GM20000 (cell line): ENCODE results near the gene APOL2.
"Not testable (repeated sequence)": the region's sequence is repeated elsewhere in the genome, so short reads cannot be mapped to it uniquely, and the experiment has no call there.

Experiments
- DNase-seq: peaks from one replicate; pipeline ENCODE4 v3.0.0; 2012; ENCODE audit warnings: low spot score
- TF ChIP-seq, protein P1 (sequence below): IDR thresholded peaks from 2 replicates; pipeline ENCODE4 v1.5.1; 2012; ENCODE audit warnings: mild to moderate bottlenecking, control low read depth; ENCODE audit errors: extremely low read depth, missing control alignments

APOL2 gene

GRCh38 chr22:36267896-36268485, 28.7 kb upstream of the APOL2 start:
- TF ChIP-seq, protein P1, sequence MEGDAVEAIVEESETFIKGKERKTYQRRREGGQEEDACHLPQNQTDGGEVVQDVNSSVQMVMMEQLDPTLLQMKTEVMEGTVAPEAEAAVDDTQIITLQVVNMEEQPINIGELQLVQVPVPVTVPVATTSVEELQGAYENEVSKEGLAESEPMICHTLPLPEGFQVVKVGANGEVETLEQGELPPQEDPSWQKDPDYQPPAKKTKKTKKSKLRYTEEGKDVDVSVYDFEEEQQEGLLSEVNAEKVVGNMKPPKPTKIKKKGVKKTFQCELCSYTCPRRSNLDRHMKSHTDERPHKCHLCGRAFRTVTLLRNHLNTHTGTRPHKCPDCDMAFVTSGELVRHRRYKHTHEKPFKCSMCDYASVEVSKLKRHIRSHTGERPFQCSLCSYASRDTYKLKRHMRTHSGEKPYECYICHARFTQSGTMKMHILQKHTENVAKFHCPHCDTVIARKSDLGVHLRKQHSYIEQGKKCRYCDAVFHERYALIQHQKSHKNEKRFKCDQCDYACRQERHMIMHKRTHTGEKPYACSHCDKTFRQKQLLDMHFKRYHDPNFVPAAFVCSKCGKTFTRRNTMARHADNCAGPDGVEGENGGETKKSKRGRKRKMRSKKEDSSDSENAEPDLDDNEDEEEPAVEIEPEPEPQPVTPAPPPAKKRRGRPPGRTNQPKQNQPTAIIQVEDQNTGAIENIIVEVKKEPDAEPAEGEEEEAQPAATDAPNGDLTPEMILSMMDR: no peak
- DNase-seq: no peak

DNA sequence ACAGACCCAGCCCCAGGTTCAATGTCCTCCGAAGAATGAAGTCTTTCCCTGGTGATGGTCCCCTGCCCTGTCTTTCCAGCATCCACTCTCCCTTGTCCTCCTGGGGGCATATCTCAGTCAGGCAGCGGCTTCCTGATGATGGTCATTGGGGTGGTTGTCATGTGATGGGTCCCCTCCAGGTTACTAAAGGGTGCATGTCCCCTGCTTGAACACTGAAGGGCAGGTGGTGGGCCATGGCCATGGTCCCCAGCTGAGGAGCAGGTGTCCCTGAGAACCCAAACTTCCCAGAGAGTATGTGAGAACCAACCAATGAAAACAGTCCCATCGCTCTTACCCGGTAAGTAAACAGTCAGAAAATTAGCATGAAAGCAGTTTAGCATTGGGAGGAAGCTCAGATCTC, 27.7 kb upstream of the APOL2 start:
- no peak for DNase-seq
- TF ChIP-seq, protein P1: no peak

- DNase-seq: not testable (repeated sequence)
These were observed 24.7 kb upstream of the APOL2 start for GRCh38 chr22:36263886-36264664.

- not testable (repeated sequence) for DNase-seq
These were observed 23.9 kb upstream of the APOL2 start for GRCh38 chr22:36263216-36263673.

- not testable (repeated sequence) for DNase-seq
These were observed 23.0 kb upstream of the APOL2 start for GRCh38 chr22:36262307-36262706.

DNA sequence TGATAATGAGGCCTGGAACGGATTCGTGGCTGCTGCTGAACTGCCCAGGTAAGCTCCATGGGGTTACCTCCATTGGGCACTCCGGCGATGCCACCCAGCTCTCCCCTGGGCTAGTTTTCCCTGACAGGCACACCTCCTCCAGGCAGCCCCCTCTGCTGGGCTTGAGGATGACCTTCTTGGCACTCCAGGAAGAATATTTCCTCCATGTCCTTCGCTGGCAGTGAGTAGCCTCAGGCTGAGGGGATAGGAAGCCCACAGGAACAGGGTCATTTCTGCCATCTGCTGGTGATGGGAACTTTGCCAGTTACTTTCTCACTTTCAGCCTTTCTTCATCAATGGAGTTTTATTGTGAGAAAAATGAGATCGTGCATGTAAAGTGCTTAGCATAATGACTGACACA, 22.3 kb upstream of the APOL2 start:
- not testable (repeated sequence) for DNase-seq

DNA sequence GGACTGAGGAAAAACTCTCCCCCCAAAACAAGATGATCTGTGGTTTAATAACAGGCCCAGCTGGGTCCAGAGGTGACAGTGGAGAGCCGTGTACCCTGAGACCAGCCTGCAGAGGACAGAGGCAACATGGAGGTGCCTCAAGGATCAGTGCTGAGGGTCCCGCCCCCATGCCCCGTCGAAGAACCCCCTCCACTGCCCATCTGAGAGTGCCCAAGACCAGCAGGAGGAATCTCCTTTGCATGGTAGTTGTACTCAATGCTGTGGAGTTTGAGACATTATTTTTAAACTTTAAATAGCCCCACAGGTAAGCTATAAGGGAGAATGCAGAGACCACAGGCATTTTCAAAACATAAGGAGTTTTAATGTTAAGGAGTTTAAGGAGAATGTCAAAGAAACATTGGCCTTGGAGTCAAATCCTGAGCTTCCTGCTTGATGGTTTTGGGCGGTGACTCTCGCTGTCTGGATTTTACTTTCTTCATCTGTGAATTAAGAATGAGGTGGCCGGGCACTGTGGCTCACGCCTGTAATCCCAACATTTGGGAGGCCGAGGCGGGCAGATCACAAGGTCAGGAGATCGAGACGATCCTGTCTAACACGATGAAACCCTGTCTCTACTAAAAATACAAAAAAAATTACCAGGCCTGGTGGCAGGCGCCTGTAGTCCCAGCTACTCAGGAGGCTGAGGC, 20.4 kb upstream of the APOL2 start:
- TF ChIP-seq, protein P1: no peak
- no peak for DNase-seq

DNA sequence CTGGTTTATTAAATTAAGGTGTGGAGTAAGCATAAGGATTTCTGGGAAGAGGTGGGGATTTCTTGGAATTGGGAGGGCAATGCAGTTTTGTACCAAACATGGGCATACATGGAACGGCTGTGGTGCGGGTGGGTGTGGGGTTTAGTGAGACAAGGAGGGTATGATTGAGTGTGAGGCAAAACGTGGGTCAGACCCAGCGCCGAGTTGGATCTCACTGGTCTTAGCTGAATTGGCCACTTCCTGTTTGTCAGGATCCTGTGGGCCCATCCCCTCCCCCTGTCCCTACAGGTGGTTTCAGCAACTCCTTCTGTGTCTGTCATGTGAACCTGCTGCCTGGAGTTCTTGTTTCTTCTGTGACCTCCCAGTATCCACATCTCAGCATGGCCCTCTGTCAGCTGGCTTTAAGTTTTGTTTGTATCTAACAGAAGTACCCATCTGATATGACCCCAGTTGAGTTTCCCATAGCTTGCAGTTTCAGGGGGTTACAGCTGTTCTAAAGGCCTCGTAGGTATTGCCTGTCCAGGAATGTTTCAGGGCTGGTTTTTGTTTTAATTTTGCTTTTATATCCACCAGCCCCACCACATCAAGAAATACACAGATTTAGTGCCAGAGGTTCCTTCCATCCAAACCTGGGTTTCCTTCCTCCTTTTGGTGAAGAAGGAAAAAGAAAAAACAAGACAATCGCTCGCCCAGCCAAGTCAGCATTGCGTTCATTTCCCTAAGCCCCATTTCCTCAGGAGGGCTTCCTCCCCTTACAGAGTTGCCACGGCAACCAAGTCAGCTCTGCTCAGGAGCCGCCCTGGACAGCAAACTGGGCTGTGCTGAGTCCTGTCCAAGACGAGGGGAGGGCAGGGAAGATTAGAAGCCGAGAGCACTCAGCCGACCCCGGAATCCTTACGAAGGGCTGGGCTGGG, 19.6 kb upstream of the APOL2 start:
- peak; percentile 46 for DNase-seq
- TF ChIP-seq, protein P1: no peak
